Stimulated activated CD4-positive, alpha-beta T cell treated with anti-CD3 and anti-CD28 coated beads, Interleukin-1b, Interleukin-23, amount 100 ng/mL, for 24 hours (primary cell): ENCODE data around the gene NUDT4.

ENCODE experiments used
- DNase-seq, 4 experiments: peaks; one replicate each; pipeline ENCODE4 v3.0.0-alpha.2; 2020; ENCODE audit warnings: low read depth in 4 of 4, low spot score in 1 of 4

Gene NUDT4

GRCh38 chr12:93377252-93378195, at the start of gene NUDT4:
NUDT4 (plus strand) TSS chr12:93377925; CDS start chr12:93378323, 398 bp downstream.
- peak; percentile 90 to 97 (median 94) for DNase-seq

- DNase-seq = no peak
Observed at GRCh38 chr12:93333054-93333453, 44.7 kb upstream of the NUDT4 start.

GRCh38 chr12:93333828-93334227, 43.9 kb upstream of the NUDT4 start:
- no peak for DNase-seq

- no peak for DNase-seq
Observed at GRCh38 chr12:93335603-93336162, 42.0 kb upstream of the NUDT4 start.

- no peak for DNase-seq
Observed at GRCh38 chr12:93336291-93336741, 41.4 kb upstream of the NUDT4 start.

- DNase-seq = no peak
Observed at GRCh38 chr12:93338598-93338997, 39.1 kb upstream of the NUDT4 start.

- DNase-seq = no peak
Observed at GRCh38 chr12:93339695-93340094, 38.0 kb upstream of the NUDT4 start.

- no peak for DNase-seq
Observed at GRCh38 chr12:93341409-93342049, 36.2 kb upstream of the NUDT4 start.

- no peak for DNase-seq
Observed at GRCh38 chr12:93347054-93347785, 30.5 kb upstream of the NUDT4 start.

- DNase-seq = no peak
Observed at GRCh38 chr12:93348575-93349435, 28.9 kb upstream of the NUDT4 start.

- no peak for DNase-seq
Observed at GRCh38 chr12:93351726-93352125, 26.0 kb upstream of the NUDT4 start.

- no peak for DNase-seq
Observed at GRCh38 chr12:93352321-93352720, 25.4 kb upstream of the NUDT4 start.

GRCh38 chr12:93356214-93356613, 21.5 kb upstream of the NUDT4 start:
- DNase-seq = no peak

GRCh38 chr12:93358058-93358457, 19.7 kb upstream of the NUDT4 start:
- no peak for DNase-seq

- DNase-seq = no peak
Observed at GRCh38 chr12:93358821-93359220, 18.9 kb upstream of the NUDT4 start.

GRCh38 chr12:93360688-93361087, 17.0 kb upstream of the NUDT4 start:
- no peak for DNase-seq

GRCh38 chr12:93361151-93361919, 16.4 kb upstream of the NUDT4 start:
- no peak for DNase-seq

- DNase-seq = no peak
Observed at GRCh38 chr12:93363841-93364297, 13.9 kb upstream of the NUDT4 start.

GRCh38 chr12:93365616-93366405, 11.9 kb upstream of the NUDT4 start:
- DNase-seq = no peak
